Thoracic aorta (tissue), 2 donors: Measurements from ENCODE around the gene ZNF516. TPM values are rescaled to one million over a fixed set of nuclear protein-coding genes. Genes with fewer than 3 reads are reported as not detected.

Source experiments
- ATAC-seq: fragments of 150-250 bp; one replicate; pipeline ENCODE4 v1.8.0; 2017; ENCODE audit warnings: low read depth; ENCODE audit not compliant: insufficient number of reproducible peaks, low FRiP score
- DNase-seq: peaks from one replicate; pipeline ENCODE4 v3.0.0-alpha.2; 2020; ENCODE audit warnings: low spot score
- H3K27ac ChIP-seq, 2 donors: fragments of 200-600 bp; sonication (generic); 1 replicate in 1 of 2; 2 replicates in 1 of 2; pipeline ENCODE4 v1.5.1; 2016; ENCODE audit warnings: mild to moderate bottlenecking in 2 of 2, moderate library complexity in 2 of 2
- H3K27me3 ChIP-seq: fragments of 200-600 bp; sonication (generic); replicated peaks from 2 replicates; pipeline ENCODE4 v1.6.0; 2016; ENCODE audit warnings: mild to moderate bottlenecking; ENCODE audit not compliant: insufficient read depth
- H3K36me3 ChIP-seq: fragments of 200-600 bp; sonication (generic); one replicate; pipeline ENCODE4 v1.5.1; 2016
- H3K4me1 ChIP-seq, 2 donors: fragments of 200-600 bp; sonication (generic); 1 replicate in 1 of 2; 2 replicates in 1 of 2; pipeline versions ENCODE4 v1.5.1 to v1.6.0; 2016; ENCODE audit warnings: low read depth in 2 of 2, mild to moderate bottlenecking in 1 of 2; ENCODE audit not compliant: control insufficient read depth in 1 of 2
- H3K4me3 ChIP-seq: fragments of 200-600 bp; sonication (generic); 2 replicates; pipeline ENCODE4 v1.5.1; 2016; ENCODE audit warnings: mild to moderate bottlenecking
- H3K9me3 ChIP-seq: fragments of 200-600 bp; sonication (generic); 2 replicates; pipeline ENCODE4 v1.5.1; 2016
- total RNA-seq, 2 donors: library from RNA; depleted of rRNA; stranded (reverse); fragments of >200 nt; gene quantifications; one replicate each; pipeline versions ENCODE4 v1.1.0 to v1.2.3, GENCODE V29; 2016
- TF ChIP-seq, protein P1 (sequence below): fragments of 200-600 bp; sonication (generic); IDR thresholded peaks from one replicate; pipeline ENCODE4 v1.5.1; 2019; ENCODE audit warnings: antibody characterized with exemption

Gene ZNF516
- total RNA-seq, 2 donors from 2014 or later = 19.5 to 19.8 TPM

DNA sequence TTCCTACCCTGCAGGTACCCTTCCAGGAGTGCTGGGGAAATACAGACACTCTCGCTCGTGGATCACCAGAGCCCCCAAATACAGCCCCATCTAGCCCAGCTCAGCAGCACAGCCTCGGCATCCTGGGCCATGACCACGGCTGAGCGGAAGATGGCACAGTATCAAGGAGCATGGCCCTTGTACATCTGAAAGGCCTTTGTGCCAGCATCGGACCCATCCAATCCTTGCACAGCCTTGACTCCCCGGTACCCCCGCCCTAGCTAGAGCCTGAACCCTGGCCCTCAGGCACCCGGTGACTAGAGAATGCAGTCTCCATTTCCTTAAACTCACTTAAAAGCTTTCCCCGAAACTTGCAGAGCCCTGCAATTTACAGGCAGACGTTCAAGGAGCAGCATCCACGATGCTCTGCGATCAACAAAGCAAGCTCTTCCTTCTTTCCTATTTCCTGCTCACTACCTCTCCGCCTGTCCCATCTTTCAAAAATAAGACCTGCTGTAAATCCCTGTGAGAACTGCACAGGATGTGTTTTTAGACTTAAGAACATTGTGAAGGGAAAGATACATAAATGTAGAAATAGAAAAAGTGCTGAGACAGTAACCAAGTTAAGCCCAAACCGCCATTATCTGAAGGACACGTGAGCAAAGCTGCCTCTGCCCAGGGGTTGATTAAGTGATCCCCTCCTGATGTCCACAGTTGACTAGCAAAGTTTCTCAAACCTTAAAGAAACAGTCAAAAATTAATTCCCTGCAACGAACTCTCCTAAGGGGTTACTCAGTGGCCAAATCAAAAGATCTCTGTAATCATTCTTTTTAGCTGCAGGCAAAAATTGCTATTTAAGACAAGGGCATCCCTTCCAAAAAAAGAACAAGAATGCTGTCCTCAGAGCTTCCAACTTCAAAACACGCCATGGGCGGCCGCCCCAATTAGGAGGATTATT lies 48.5 kb downstream of the ZNF516 start:
- ATAC-seq = no peak
- no peak overlapping the region for H3K27ac ChIP-seq
- H3K4me3 ChIP-seq = no peak overlapping the region
- peaks cover 6 to 27% of the 10 kb centered on the region in 2 donors for H3K4me1 ChIP-seq
- DNase-seq = no peak
- no peaks in the 10 kb centered on the region for H3K27me3 ChIP-seq
- H3K36me3 ChIP-seq = peaks cover 12% of the 10 kb centered on the region
- TF ChIP-seq, protein P1, sequence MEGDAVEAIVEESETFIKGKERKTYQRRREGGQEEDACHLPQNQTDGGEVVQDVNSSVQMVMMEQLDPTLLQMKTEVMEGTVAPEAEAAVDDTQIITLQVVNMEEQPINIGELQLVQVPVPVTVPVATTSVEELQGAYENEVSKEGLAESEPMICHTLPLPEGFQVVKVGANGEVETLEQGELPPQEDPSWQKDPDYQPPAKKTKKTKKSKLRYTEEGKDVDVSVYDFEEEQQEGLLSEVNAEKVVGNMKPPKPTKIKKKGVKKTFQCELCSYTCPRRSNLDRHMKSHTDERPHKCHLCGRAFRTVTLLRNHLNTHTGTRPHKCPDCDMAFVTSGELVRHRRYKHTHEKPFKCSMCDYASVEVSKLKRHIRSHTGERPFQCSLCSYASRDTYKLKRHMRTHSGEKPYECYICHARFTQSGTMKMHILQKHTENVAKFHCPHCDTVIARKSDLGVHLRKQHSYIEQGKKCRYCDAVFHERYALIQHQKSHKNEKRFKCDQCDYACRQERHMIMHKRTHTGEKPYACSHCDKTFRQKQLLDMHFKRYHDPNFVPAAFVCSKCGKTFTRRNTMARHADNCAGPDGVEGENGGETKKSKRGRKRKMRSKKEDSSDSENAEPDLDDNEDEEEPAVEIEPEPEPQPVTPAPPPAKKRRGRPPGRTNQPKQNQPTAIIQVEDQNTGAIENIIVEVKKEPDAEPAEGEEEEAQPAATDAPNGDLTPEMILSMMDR = no peak
- no peaks in the 10 kb centered on the region for H3K9me3 ChIP-seq

GRCh38 chr18:76445741-76446232 lies 49.3 kb downstream of the ZNF516 start:
- no peak overlapping the region for H3K4me3 ChIP-seq
- peaks cover 6 to 27% of the 10 kb centered on the region in 2 donors for H3K4me1 ChIP-seq
- TF ChIP-seq, protein P1 = no peak
- H3K27ac ChIP-seq = no peak overlapping the region
- H3K36me3 ChIP-seq = peaks cover 18% of the 10 kb centered on the region
- H3K27me3 ChIP-seq = no peaks in the 10 kb centered on the region
- no peak for DNase-seq
- no peak for ATAC-seq
- H3K9me3 ChIP-seq = no peaks in the 10 kb centered on the region

DNA sequence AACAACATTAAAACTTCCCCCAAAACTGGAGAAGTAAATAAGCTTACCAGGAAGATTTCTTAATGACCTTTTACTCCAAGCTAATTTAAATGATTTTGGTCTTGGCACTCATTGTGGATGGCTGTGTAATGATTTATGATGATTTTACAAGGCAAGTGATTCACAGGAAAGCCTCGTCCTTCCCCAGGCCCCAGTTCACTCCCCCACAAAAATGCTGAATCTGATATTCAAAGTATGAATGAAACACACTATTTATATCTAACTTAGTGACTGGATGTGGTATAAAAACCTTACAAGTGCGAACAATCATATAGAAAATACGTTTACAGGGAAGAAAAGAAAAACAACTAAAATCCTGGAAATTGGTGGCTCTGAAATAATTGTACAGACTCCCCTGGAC lies 49.8 kb downstream of the ZNF516 start:
- peaks cover 20% of the 10 kb centered on the region for H3K36me3 ChIP-seq
- DNase-seq (no peak), ATAC-seq (no peak)
- TF ChIP-seq, protein P1 = no peak
- peaks cover 6 to 27% of the 10 kb centered on the region in 2 donors for H3K4me1 ChIP-seq
- H3K27me3 ChIP-seq = no peaks in the 10 kb centered on the region
- H3K4me3 ChIP-seq = no peak overlapping the region
- no peaks in the 10 kb centered on the region for H3K9me3 ChIP-seq
- no peak overlapping the region for H3K27ac ChIP-seq

- Histone ChIP-seq H3K4me3 (no peak overlapping the region), H3K9me3 (no peaks in the 10 kb centered on the region), H3K27ac (no peak overlapping the region), H3K4me1 (peaks cover 6 to 23% of the 10 kb centered on the region in 2 donors), H3K27me3 (no peaks in the 10 kb centered on the region), H3K36me3 (peaks cover 20% of the 10 kb centered on the region)
- no peak for ATAC-seq
- TF ChIP-seq, protein P1 = no peak
- DNase-seq = no peak
These were observed 50.5 kb downstream of the ZNF516 start for GRCh38 chr18:76444446-76445105.
